Gastrocnemius medialis (tissue), 4 donors: ENCODE data around the gene DLG1. TPM values are rescaled to one million over a fixed set of nuclear protein-coding genes. Genes with fewer than 3 reads are reported as not detected.

Experiments used
- ATAC-seq, 2 donors: fragments of 150-250 bp; one replicate each; pipeline ENCODE4 v1.9.1; 2016
- DNase-seq, 2 donors: peaks; one replicate each; pipeline ENCODE4 v3.0.0-alpha.2; 2019
- H3K27ac ChIP-seq, 4 donors: fragments of 200-600 bp; sonication (generic); 1 replicate in 1 of 4; 2 replicates in 3 of 4; pipeline ENCODE4 v1.5.1; 2016 to 2018; ENCODE audit warnings: mild to moderate bottlenecking in 2 of 4, moderate library complexity in 1 of 4
- H3K27me3 ChIP-seq, 3 donors: fragments of 200-600 bp; sonication (generic) in 2 of 3; 1 replicate in 1 of 3; 2 replicates in 2 of 3; pipeline versions ENCODE4 v1.5.1 to v1.6.0; 2016 to 2019; ENCODE audit warnings: mild to moderate bottlenecking in 1 of 3, moderate library complexity in 1 of 3
- H3K36me3 ChIP-seq, 2 donors: fragments of 200-600 bp; sonication (generic) in 1 of 2; one replicate each; pipeline ENCODE4 v1.5.1; 2017 to 2018
- H3K4me1 ChIP-seq, 2 donors: fragments of 200-600 bp; sonication (generic) in 1 of 2; one replicate each; pipeline ENCODE4 v1.5.1; 2016 to 2017; ENCODE audit warnings: mild to moderate bottlenecking in 2 of 2
- H3K4me3 ChIP-seq, 4 donors: fragments of 200-600 bp; sonication (generic) in 3 of 4; 1 replicate in 1 of 4; 2 replicates in 3 of 4; pipeline ENCODE4 v1.5.1; 2016 to 2019; ENCODE audit warnings: mild to moderate bottlenecking in 2 of 4
- H3K9me3 ChIP-seq, 3 donors: fragments of 200-600 bp; sonication (generic) in 2 of 3; 1 replicate in 1 of 3; 2 replicates in 2 of 3; pipeline ENCODE4 v1.5.1; 2016 to 2019
- CTCF ChIP-seq, 5 experiments: fragments of 450-650 bp in 3 of 5; fragments of 200-600 bp in 2 of 5; sonication (generic) in 2 of 5; IDR thresholded peaks in 4 of 5; conservative IDR thresholded peaks in 1 of 5; 1 replicate in 4 of 5; 2 replicates in 1 of 5; pipeline ENCODE4 v1.5.1; 2016 to 2019; ENCODE audit warnings: antibody characterized with exemption in 5 of 5, mild to moderate bottlenecking in 3 of 5, moderate library complexity in 3 of 5
- POLR2A ChIP-seq, 2 donors: fragments of 450-650 bp; IDR thresholded peaks; one replicate each; pipeline ENCODE4 v1.6.1; 2017; ENCODE audit warnings: antibody characterized with exemption in 2 of 2, mild to moderate bottlenecking in 2 of 2, moderate library complexity in 2 of 2
- in situ Hi-C, 4 donors: fragments of 200-750 bp; cut with MboI; loops; one replicate each; pipeline versions ENCODE4 v1.15.0 to v1.8.0; 2017; ENCODE audit warnings: low sequenced_read_pairs in 4 of 4
- intact Hi-C: fragments of 100-400 bp; cut with DNase I; formaldehyde crosslinking; loops from one replicate; pipeline ENCODE4 v1.15.1; 2023; ENCODE audit warnings: low total_unique reads
- total RNA-seq, 4 donors: library from RNA; depleted of rRNA; stranded (reverse); fragments of >200 nt; gene quantifications; one replicate each; pipeline versions ENCODE4 v1.1.0 to v1.2.3, GENCODE V29; 2016

Gene DLG1
- total RNA-seq, 4 donors from 2014 or later, result 41.4 to 112 (median 61.1) TPM

GRCh38 chr3:197021729-197022404 lies 276.5 kb downstream of the DLG1 start:
- intact Hi-C loops (no loop called here), in situ Hi-C loops (loop anchor here in 3 of 4 donors (25.0 kb wide), 2 partner anchors 165 to 490 kb away; no protein-coding TSS in a partner anchor)
- ATAC-seq, result no peak
- DNase-seq, result no peak
- no peak overlapping the region for H3K27ac ChIP-seq
- H3K4me1 ChIP-seq, result no peaks in the 10 kb centered on the region
- H3K36me3 ChIP-seq, result no peaks in the 10 kb centered on the region
- no peaks in the 10 kb centered on the region for H3K9me3 ChIP-seq
- peaks cover 0 to 3% (median 3%) of the 10 kb centered on the region in 3 donors for H3K27me3 ChIP-seq
- no peak overlapping the region for H3K4me3 ChIP-seq
- TF ChIP-seq POLR2A (IDR thresholded peaks at IDR 0.05), result no peak
- TF ChIP-seq CTCF (IDR thresholded peaks at IDR 0.05 in 4 of 5, conservative IDR thresholded peaks at IDR 0.05 in 1 of 5), result no peak

GRCh38 chr3:197021231-197021630 lies 277.2 kb downstream of the DLG1 start:
- no peak for DNase-seq
- no peak for TF ChIP-seq CTCF (IDR thresholded peaks at IDR 0.05 in 4 of 5, conservative IDR thresholded peaks at IDR 0.05 in 1 of 5)
- TF ChIP-seq POLR2A (IDR thresholded peaks at IDR 0.05), result no peak
- in situ Hi-C loops, result loop anchor here in 3 of 4 donors (25.0 kb wide), 2 partner anchors 166 to 491 kb away; no protein-coding TSS in a partner anchor

DNA sequence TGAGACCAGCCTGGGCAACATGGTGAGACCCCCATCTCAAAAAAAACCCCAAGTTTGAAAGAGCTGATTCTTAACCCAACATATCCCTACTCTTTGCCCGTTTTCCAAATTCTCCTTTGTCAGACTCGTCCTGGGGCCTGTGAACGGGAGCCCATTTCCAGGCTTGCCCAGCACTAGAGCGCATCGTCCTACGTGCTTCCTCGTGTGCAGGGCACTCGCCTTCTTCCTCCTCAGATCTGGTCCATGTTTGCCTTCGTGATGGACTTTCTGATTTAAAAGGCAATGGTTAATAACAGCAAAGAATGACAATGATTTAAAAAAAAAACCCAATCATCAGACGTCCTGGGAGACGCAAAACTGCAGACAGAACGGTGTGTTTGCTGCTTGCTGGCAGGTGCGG lies 278.9 kb downstream of the DLG1 start:
- ATAC-seq, result no peak
- no peak overlapping the region for H3K27ac ChIP-seq
- TF ChIP-seq CTCF (IDR thresholded peaks at IDR 0.05 in 4 of 5, conservative IDR thresholded peaks at IDR 0.05 in 1 of 5) (no peak), POLR2A (IDR thresholded peaks at IDR 0.05) (no peak)
- no peaks in the 10 kb centered on the region for H3K4me1 ChIP-seq
- intact Hi-C loops (no loop called here), in situ Hi-C loops (loop anchor here in 3 of 4 donors (25.0 kb wide), 2 partner anchors 168 to 493 kb away; no protein-coding TSS in a partner anchor)
- no peaks in the 10 kb centered on the region for H3K9me3 ChIP-seq
- peaks cover 0 to 3% (median 0%) of the 10 kb centered on the region in 3 donors for H3K27me3 ChIP-seq
- no peaks in the 10 kb centered on the region for H3K36me3 ChIP-seq
- DNase-seq, result no peak
- H3K4me3 ChIP-seq, result no peak overlapping the region

More at GRCh38 chr3:197021231-197021630, 277.2 kb downstream of the DLG1 start:
- Histone ChIP-seq H3K4me1 (no peaks in the 10 kb centered on the region), H3K27ac (no peak overlapping the region), H3K27me3 (peaks cover 0 to 3% (median 3%) of the 10 kb centered on the region in 3 donors), H3K36me3 (no peaks in the 10 kb centered on the region), H3K9me3 (no peaks in the 10 kb centered on the region), H3K4me3 (no peak overlapping the region)
- intact Hi-C loops, result no loop called here
- ATAC-seq, result no peak

- Histone ChIP-seq H3K27me3 (peaks cover 0 to under 1% (median 0%) of the 10 kb centered on the region in 3 donors), H3K4me3 (no peak overlapping the region), H3K27ac (no peak overlapping the region), H3K9me3 (no peaks in the 10 kb centered on the region), H3K4me1 (no peaks in the 10 kb centered on the region), H3K36me3 (no peaks in the 10 kb centered on the region)
- DNase-seq (no peak), ATAC-seq (no peak)
- in situ Hi-C loops (loop anchor here in 3 of 4 donors (25.0 kb wide), 2 partner anchors 168 to 493 kb away; no protein-coding TSS in a partner anchor), intact Hi-C loops (no loop called here)
- TF ChIP-seq CTCF (IDR thresholded peaks at IDR 0.05 in 4 of 5, conservative IDR thresholded peaks at IDR 0.05 in 1 of 5) (no peak), POLR2A (IDR thresholded peaks at IDR 0.05) (no peak)
Measured at GRCh38 chr3:197019021-197019420, 279.4 kb downstream of the DLG1 start.
